OCI-LY1 (cell line): ENCODE measurements around the gene SLC22A17.

Source experiments
- H2AFZ ChIP-seq: fragments of 200-600 bp; sonication (generic), shearing (Covaris generic); 2 replicates; pipeline ENCODE4 v1.6.0; 2014; ENCODE audit warnings: antibody characterized with exemption, mild to moderate bottlenecking, low read length
- H3F3A ChIP-seq: fragments of 200-600 bp; sonication (generic), shearing (Covaris generic); 2 replicates; pipeline ENCODE4 v1.6.0; 2014; ENCODE audit warnings: mild to moderate bottlenecking, antibody characterized with exemption, low read length, moderate library complexity; ENCODE audit not compliant: insufficient read depth
- H3K27ac ChIP-seq: fragments of 200-600 bp; sonication (generic); 2 replicates; pipeline ENCODE4 v1.5.1; 2014; ENCODE audit warnings: low read length, mixed run types, mild to moderate bottlenecking, low read depth; ENCODE audit not compliant: poor library complexity, severe bottlenecking
- H3K27me3 ChIP-seq: fragments of 200-600 bp; sonication (generic); 2 replicates; pipeline ENCODE4 v1.6.0; 2014; ENCODE audit warnings: antibody characterized with exemption, mild to moderate bottlenecking, low read length, moderate library complexity; ENCODE audit not compliant: insufficient read depth
- H3K36me3 ChIP-seq: fragments of 200-600 bp; sonication (generic); 2 replicates; pipeline ENCODE4 v1.6.1; 2014; ENCODE audit warnings: mild to moderate bottlenecking, antibody characterized with exemption, low read length, moderate library complexity, mixed read lengths; ENCODE audit not compliant: insufficient read depth
- H3K4me1 ChIP-seq: fragments of 200-600 bp; sonication (generic); 2 replicates; pipeline ENCODE4 v1.5.1; 2014; ENCODE audit warnings: mild to moderate bottlenecking, low read length, moderate library complexity; ENCODE audit not compliant: insufficient read depth, severe bottlenecking
- H3K4me2 ChIP-seq: fragments of 200-600 bp; sonication (generic), shearing (Covaris generic); 2 replicates; pipeline ENCODE4 v1.6.1; 2014; ENCODE audit warnings: low read length
- H3K4me3 ChIP-seq: fragments of 200-600 bp; sonication (generic); 2 replicates; pipeline ENCODE4 v1.5.1; 2014; ENCODE audit warnings: low read length, low read depth, mild to moderate bottlenecking, mixed read lengths; ENCODE audit not compliant: poor library complexity, severe bottlenecking
- H3K79me2 ChIP-seq: fragments of 200-600 bp; shearing (Covaris generic); 2 replicates; pipeline ENCODE4 v1.6.1; 2016; ENCODE audit warnings: mixed run types, low read length, mixed read lengths; ENCODE audit not compliant: insufficient read depth
- H3K9ac ChIP-seq: fragments of 200-600 bp; sonication (generic), shearing (Covaris generic); 2 replicates; pipeline ENCODE4 v1.6.1; 2014; ENCODE audit warnings: mild to moderate bottlenecking, low read length, mixed read lengths
- H3K9me2 ChIP-seq: fragments of 200-600 bp; sonication (generic), shearing (Covaris generic); 2 replicates; pipeline ENCODE4 v1.6.1; 2014; ENCODE audit warnings: low read depth, mild to moderate bottlenecking, low read length, mixed read lengths
- H3K9me3 ChIP-seq: fragments of 200-600 bp; shearing (Covaris generic); 2 replicates; pipeline ENCODE4 v1.6.1; 2014; ENCODE audit warnings: low read length, mixed read lengths
- H4K20me1 ChIP-seq: fragments of 200-600 bp; sonication (generic), shearing (Covaris generic); 2 replicates; pipeline ENCODE4 v1.6.0; 2016; ENCODE audit warnings: mild to moderate bottlenecking, low read length; ENCODE audit not compliant: insufficient read depth
- EZH2 ChIP-seq: fragments of 200-600 bp; sonication (generic), shearing (Covaris generic); IDR thresholded peaks from 2 replicates; pipeline ENCODE4 v1.8.0; 2017; ENCODE audit warnings: borderline replicate concordance, mixed run types, mild to moderate bottlenecking, antibody characterized with exemption, low read length, moderate library complexity, mixed read lengths
- TF ChIP-seq, protein P1 (sequence below): fragments of 200-600 bp; sonication (generic), shearing (Covaris generic); IDR thresholded peaks from 2 replicates; pipeline ENCODE4 v1.5.1; 2017; ENCODE audit warnings: mild to moderate bottlenecking, antibody characterized with exemption, low read length, moderate library complexity, mixed read lengths

Gene SLC22A17

DNA sequence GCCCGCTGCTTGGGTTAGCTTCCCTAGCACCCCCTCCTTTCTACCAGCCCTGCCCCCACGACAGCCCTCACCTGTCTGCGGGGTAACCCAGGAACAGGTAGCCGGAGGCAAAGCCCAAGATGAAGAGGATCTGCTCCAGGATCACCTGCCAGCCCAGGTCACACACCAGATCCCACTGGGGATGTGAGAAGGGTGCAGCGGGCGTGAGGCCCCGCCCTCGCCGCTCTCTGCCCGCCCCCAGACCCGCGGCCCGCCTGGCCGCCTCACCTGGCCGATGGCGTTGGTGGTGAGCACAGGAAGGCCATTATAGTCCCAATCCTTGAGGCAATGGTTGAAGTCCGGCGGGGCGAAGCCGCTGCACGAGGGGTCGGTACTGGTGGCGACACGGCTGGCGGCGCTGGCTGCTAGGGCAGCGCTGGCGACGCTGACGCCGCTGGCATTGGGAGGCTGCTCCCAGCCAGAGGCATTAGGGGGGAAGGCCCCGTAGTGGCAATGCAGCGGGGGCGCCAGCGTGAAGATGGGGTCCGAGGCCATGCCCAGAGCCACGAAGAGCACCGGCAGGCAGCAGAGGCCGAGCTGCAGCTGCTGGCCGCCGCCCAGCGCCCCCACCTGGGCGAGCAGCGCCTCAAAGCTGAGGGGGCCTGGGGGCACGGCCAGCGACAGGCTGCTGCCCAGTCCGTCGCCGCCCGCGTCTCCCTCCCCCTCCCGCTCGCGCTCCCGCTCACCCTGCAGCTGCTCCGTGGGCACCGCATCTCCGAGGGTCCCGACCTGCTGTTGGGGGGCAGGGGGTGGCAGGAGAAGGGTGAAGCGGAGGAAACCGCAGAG, 794 bp downstream of the SLC22A17 start:
- no peaks in the 10 kb centered on the region for H3K79me2 ChIP-seq
- H3K27ac ChIP-seq: no peak overlapping the region
- TF ChIP-seq, protein P1, sequence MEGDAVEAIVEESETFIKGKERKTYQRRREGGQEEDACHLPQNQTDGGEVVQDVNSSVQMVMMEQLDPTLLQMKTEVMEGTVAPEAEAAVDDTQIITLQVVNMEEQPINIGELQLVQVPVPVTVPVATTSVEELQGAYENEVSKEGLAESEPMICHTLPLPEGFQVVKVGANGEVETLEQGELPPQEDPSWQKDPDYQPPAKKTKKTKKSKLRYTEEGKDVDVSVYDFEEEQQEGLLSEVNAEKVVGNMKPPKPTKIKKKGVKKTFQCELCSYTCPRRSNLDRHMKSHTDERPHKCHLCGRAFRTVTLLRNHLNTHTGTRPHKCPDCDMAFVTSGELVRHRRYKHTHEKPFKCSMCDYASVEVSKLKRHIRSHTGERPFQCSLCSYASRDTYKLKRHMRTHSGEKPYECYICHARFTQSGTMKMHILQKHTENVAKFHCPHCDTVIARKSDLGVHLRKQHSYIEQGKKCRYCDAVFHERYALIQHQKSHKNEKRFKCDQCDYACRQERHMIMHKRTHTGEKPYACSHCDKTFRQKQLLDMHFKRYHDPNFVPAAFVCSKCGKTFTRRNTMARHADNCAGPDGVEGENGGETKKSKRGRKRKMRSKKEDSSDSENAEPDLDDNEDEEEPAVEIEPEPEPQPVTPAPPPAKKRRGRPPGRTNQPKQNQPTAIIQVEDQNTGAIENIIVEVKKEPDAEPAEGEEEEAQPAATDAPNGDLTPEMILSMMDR: no peak
- no peak for TF ChIP-seq EZH2
- no peaks in the 10 kb centered on the region for H3K4me1 ChIP-seq
- H3K4me2 ChIP-seq: no peak overlapping the region
- H4K20me1 ChIP-seq: no peaks in the 10 kb centered on the region
- no peaks in the 10 kb centered on the region for H3F3A ChIP-seq
- no peak overlapping the region for H3K4me3 ChIP-seq
- no peak overlapping the region for H3K9ac ChIP-seq
- H2AFZ ChIP-seq: no peak overlapping the region
- H3K27me3 ChIP-seq: no peaks in the 10 kb centered on the region
- no peaks in the 10 kb centered on the region for H3K9me2 ChIP-seq
- no peaks in the 10 kb centered on the region for H3K9me3 ChIP-seq
- H3K36me3 ChIP-seq: no peaks in the 10 kb centered on the region

DNA sequence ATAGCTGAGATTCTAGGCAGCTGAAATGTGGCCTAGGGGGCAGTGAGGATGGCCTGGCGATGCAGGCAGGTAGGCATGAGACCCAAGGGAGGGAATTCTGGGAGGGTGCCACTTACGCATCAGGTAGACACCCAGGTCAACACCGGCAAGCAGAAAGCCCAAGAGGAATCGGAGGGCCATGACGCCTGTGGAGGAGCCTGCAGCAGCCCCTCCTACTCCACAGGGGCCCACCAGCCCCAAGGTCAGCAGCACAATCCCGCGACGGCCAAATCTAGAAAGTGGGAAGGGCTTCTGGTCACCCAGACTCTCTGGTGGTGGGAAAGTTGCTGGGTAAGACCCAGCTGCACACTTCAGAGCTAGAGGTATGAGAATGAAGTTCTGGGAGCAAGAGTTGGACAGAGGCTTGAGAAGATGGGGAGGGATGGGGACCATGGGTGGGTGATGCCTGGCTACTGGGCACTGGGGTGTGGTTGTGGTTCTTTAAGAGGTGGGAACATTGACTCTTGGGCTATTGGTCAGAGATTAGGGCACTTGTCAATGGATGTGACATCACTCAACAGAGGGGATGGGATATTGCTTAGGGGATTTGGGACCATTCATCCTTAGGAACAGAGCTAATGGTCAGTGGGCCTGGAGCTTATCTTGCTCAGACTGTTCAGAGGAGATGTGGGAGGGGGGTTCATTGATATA, 3.4 kb downstream of the SLC22A17 start:
- Histone ChIP-seq H3K9me2 (no peaks in the 10 kb centered on the region), H3K4me3 (no peak overlapping the region), H4K20me1 (no peaks in the 10 kb centered on the region), H3K27ac (no peak overlapping the region), H3K4me1 (no peaks in the 10 kb centered on the region), H3K36me3 (no peaks in the 10 kb centered on the region), H3K79me2 (no peaks in the 10 kb centered on the region), H2AFZ (no peak overlapping the region), H3K27me3 (no peaks in the 10 kb centered on the region), H3K4me2 (no peak overlapping the region), H3K9me3 (no peaks in the 10 kb centered on the region), H3K9ac (no peak overlapping the region), H3F3A (no peaks in the 10 kb centered on the region)
- TF ChIP-seq EZH2: no peak
- TF ChIP-seq, protein P1: no peak

DNA sequence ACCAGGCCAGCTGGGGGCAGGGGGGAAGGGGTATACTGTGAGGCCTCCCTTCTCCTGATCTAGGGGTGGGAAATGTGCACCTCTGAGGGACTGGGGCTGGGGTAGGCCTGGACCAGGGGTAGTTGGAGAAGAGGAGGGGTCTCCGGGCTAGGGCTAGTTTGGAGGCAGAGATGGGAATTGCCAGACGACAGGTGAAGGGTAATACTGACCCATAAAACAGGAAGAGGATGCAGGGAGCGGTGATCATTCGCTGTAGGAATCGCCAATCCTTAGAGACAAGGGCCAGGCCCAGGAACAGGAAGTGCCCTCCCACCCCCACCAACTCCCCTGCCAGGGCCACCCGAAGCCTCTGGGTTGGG, 4.4 kb downstream of the SLC22A17 start:
- no peaks in the 10 kb centered on the region for H3K9me3 ChIP-seq
- no peaks in the 10 kb centered on the region for H4K20me1 ChIP-seq
- no peak overlapping the region for H3K9ac ChIP-seq
- no peak overlapping the region for H3K27ac ChIP-seq
- no peaks in the 10 kb centered on the region for H3K27me3 ChIP-seq
- H3K4me1 ChIP-seq: no peaks in the 10 kb centered on the region
- H3F3A ChIP-seq: no peaks in the 10 kb centered on the region
- TF ChIP-seq EZH2: no peak
- TF ChIP-seq, protein P1: no peak
- H3K79me2 ChIP-seq: no peaks in the 10 kb centered on the region
- H3K36me3 ChIP-seq: no peaks in the 10 kb centered on the region
- no peak overlapping the region for H3K4me2 ChIP-seq
- no peak overlapping the region for H3K4me3 ChIP-seq
- no peak overlapping the region for H2AFZ ChIP-seq
- H3K9me2 ChIP-seq: no peaks in the 10 kb centered on the region
